Transverse colon (tissue), 4 donors: ENCODE data around the gene PLD3. TPM values are rescaled to one million over a fixed set of nuclear protein-coding genes. Genes with fewer than 3 reads are reported as not detected.

Source experiments
- DNase-seq: peaks from one replicate; pipeline ENCODE4 v3.0.0-alpha.2; 2019
- H3K27ac ChIP-seq, 4 donors: fragments of 200-600 bp; sonication (generic); 2 replicates each; pipeline ENCODE4 v1.5.1; 2016 to 2018; ENCODE audit warnings: inconsistent platforms in 4 of 4
- H3K27me3 ChIP-seq: fragments of 200-600 bp; sonication (generic); 2 replicates; pipeline ENCODE4 v1.5.1; 2017; ENCODE audit warnings: inconsistent platforms
- H3K36me3 ChIP-seq, 4 donors: fragments of 200-600 bp; sonication (generic); 2 replicates each; pipeline ENCODE4 v1.5.1; 2017 to 2019; ENCODE audit warnings: inconsistent platforms in 4 of 4
- H3K4me1 ChIP-seq, 4 donors: fragments of 200-600 bp; sonication (generic); 2 replicates each; pipeline ENCODE4 v1.5.1; 2017 to 2020; ENCODE audit warnings: inconsistent platforms in 4 of 4
- H3K4me3 ChIP-seq, 4 donors: fragments of 200-600 bp; sonication (generic); 1 replicate in 1 of 4; 2 replicates in 3 of 4; pipeline versions ENCODE4 v1.5.1 to v1.6.1; 2017 to 2019; ENCODE audit warnings: inconsistent platforms in 4 of 4
- H3K9me3 ChIP-seq, 2 donors: fragments of 200-600 bp; sonication (generic); 2 replicates each; pipeline ENCODE4 v1.5.1; 2017 to 2019; ENCODE audit warnings: inconsistent platforms in 2 of 2
- CTCF ChIP-seq, 5 experiments: fragments of 200-600 bp in 3 of 5; fragments of 450-650 bp in 2 of 5; sonication (generic) in 3 of 5; IDR thresholded peaks; 1 replicate in 2 of 5; 2 replicates in 3 of 5; pipeline ENCODE4 v1.5.1; 2016 to 2017; ENCODE audit warnings: antibody characterized with exemption in 5 of 5, inconsistent platforms in 3 of 5, mild to moderate bottlenecking in 2 of 5, moderate library complexity in 1 of 5
- EP300 ChIP-seq: sonication (generic); formaldehyde crosslinking; IDR thresholded peaks from one replicate; pipeline ENCODE4 v1.6.1; 2017; ENCODE audit warnings: antibody characterized with exemption, low read depth
- POLR2A ChIP-seq: fragments of 450-650 bp; IDR thresholded peaks from one replicate; pipeline ENCODE4 v1.6.1; 2016; ENCODE audit warnings: antibody characterized with exemption, mild to moderate bottlenecking, moderate library complexity
- POLR2AphosphoS5 ChIP-seq, 3 donors: sonication (generic); formaldehyde crosslinking; IDR thresholded peaks; one replicate each; pipeline ENCODE4 v1.6.1; 2016; ENCODE audit warnings: antibody characterized with exemption in 3 of 3
- WGBS, 2 donors: methylation state at CpG; one replicate each; pipeline ENCODE4 v1.1.5; 2018; ENCODE audit warnings: low coverage in 1 of 2; 5-methylcytosine and 5-hydroxymethylcytosine counted together
- in situ Hi-C, 4 donors: fragments of 200-750 bp; cut with MboI; loops; one replicate each; pipeline versions ENCODE4 v1.15.0 to v1.15.1; 2017; ENCODE audit warnings: low sequenced_read_pairs in 3 of 4, low pct_ligation_motif_present in 1 of 4, low pct_unique_long_range_greater_than_20kb in 1 of 4
- intact Hi-C: fragments of 100-400 bp; cut with DNase I; formaldehyde crosslinking; loops from one replicate; pipeline ENCODE4 v1.15.1; 2023; ENCODE audit warnings: low total_unique reads
- total RNA-seq, 4 donors: library from RNA; depleted of rRNA; stranded (reverse); fragments of >200 nt; gene quantifications; one replicate each; pipeline ENCODE4 v1.1.0, GENCODE V29; 2016

The PLD3 gene
- total RNA-seq, 4 donors from 2014 or later: 91.6 to 322 (median 179) TPM

GRCh38 chr19:40378509-40378908 is 30.0 kb downstream of the PLD3 start:
- in situ Hi-C loops: no loop called here
- no peaks in the 10 kb centered on the region for H3K9me3 ChIP-seq
- H3K27me3 ChIP-seq: no peaks in the 10 kb centered on the region
- no peak overlapping the region for H3K27ac ChIP-seq
- WGBS, 2 donors: 90% methylated on average over 2 of the region's 2 CpGs; no CpG with 5 or more reads in 1 of the 2 donors
- no peak overlapping the region for H3K4me3 ChIP-seq
- no peak for DNase-seq
- intact Hi-C loops: loop anchor here (5.0 kb wide), 1 partner anchor 694 kb away; no protein-coding TSS in a partner anchor
- TF ChIP-seq CTCF (IDR thresholded peaks at IDR 0.05): no peak
- no peak for TF ChIP-seq POLR2A
- no peak for TF ChIP-seq EP300
- no peak for TF ChIP-seq POLR2AphosphoS5 (IDR thresholded peaks at IDR 0.05)
- no peaks in the 10 kb centered on the region for H3K4me1 ChIP-seq
- H3K36me3 ChIP-seq: peaks cover 0 to 8% (median 0%) of the 10 kb centered on the region in 4 donors

DNA sequence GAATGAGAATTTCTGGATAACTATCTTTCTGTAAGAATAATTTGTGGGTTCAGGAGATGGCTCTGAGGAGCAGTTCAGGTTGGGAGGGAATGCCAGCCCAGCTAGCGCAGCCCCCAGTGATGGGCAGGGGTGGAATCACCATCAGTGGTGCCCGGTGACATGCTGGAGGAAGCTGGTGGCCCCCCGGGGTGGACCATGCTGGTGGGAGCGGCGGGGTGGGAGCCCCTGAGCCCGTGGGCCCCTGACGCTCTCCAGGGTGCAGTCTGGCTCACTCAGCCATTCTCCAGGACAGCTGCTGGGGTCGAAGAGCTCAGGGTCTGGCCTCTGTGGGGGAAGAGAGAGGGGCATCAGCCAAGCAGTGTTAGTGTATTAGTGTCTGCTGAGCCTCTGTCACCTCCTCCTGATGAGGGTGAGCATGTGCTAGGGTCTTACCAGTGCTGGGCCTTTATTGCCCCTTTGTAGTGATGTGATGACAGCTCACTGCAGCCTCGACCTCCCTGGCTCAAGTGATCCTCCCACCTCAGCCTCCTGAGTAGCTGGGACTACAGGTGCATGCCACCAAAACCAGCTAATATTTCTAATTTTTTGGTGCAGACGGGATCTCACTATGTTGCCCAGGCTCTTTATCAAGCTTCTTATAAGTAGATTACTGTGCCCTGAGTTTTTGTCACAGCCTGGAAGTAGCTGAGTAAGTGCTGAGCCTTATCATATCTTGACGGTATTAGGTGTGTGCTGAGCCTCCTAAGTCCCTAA is 31.1 kb downstream of the PLD3 start:
- DNase-seq: no peak
- H3K9me3 ChIP-seq: no peaks in the 10 kb centered on the region
- WGBS, 2 donors: 89% methylated on average over 9 of the region's 11 CpGs; no CpG with 5 or more reads in 1 of the 2 donors
- in situ Hi-C loops: no loop called here
- no peaks in the 10 kb centered on the region for H3K4me1 ChIP-seq
- H3K36me3 ChIP-seq: peaks cover 0 to 8% (median 0%) of the 10 kb centered on the region in 4 donors
- H3K27ac ChIP-seq: no peak overlapping the region
- H3K27me3 ChIP-seq: no peaks in the 10 kb centered on the region
- TF ChIP-seq POLR2A (no peak), EP300 (no peak), CTCF (IDR thresholded peaks at IDR 0.05) (no peak), POLR2AphosphoS5 (IDR thresholded peaks at IDR 0.05) (no peak)
- no peak overlapping the region for H3K4me3 ChIP-seq
- intact Hi-C loops: loop anchor here (5.0 kb wide), 1 partner anchor 693 kb away; no protein-coding TSS in a partner anchor

DNA sequence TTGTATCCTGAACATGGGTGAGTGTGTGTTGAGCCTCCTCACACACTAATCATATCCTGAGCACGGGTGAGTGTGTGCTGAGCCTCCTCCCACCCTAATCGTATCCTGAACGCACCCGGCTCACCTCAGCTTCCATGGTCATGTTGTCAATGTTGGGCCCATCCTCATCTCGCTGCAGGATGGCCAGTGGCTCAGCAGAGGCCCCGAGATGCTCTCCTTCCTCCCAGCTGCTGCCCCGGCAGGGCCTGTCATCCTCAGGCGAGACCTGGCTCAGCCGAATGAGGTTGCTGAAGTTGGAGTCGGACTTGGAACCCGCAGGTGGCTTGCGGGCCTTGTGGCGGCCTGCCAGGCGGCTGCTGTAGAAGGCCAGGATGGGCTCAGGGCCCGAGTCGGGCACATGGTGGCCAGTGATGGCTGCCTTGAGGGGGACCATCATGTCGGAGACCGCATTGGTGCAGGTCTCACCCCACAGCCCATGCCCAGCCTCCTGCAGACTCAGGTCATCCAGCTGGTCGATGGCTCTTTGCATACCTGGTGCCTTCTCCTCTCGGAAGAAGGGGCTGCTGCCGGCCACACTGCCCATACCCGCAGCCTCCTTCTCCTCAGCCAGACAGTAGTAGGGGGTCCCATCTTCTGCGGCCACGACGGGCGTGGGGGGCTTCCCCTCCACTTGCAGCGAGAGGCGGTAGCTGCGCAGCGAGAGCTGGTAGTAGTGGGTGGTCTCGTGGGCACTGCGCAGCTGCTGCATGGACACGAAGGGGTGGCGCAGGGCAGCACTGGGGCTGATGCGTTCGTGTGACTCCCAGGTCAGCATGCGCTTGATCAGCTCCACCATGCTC is 31.9 kb downstream of the PLD3 start:
- no peak overlapping the region for H3K27ac ChIP-seq
- no peak for DNase-seq
- intact Hi-C loops: no loop called here
- H3K4me1 ChIP-seq: no peaks in the 10 kb centered on the region
- in situ Hi-C loops: no loop called here
- H3K9me3 ChIP-seq: no peaks in the 10 kb centered on the region
- no peak overlapping the region for H3K4me3 ChIP-seq
- TF ChIP-seq POLR2A (no peak), CTCF (IDR thresholded peaks at IDR 0.05) (no peak), POLR2AphosphoS5 (IDR thresholded peaks at IDR 0.05) (no peak), EP300 (no peak)
- peaks cover 0 to 8% (median 0%) of the 10 kb centered on the region in 4 donors for H3K36me3 ChIP-seq
- WGBS, 2 donors: 92% methylated on average over 19 of the region's 37 CpGs; no CpG with 5 or more reads in 1 of the 2 donors
- no peaks in the 10 kb centered on the region for H3K27me3 ChIP-seq

DNA sequence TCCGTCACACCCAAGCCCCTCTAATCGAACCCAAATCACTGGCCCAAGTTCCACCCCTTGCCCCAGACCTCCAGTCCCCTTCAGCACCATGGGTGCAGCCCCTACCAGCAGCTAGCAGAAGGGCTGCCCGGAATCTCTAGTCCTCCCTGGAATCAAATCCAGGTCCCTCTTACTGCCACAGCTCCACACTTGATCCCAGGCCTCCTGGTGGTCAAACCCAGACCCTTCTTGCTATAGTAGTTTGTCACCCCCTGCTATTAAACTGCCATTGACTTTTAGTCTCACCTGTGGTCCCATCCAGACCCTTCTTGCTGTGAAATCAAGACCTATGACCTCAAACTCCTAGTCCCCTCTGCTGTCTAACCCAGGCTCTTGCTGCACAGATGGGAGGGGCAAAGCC is 32.8 kb downstream of the PLD3 start:
- no peak overlapping the region for H3K27ac ChIP-seq
- no peaks in the 10 kb centered on the region for H3K4me1 ChIP-seq
- no peak overlapping the region for H3K4me3 ChIP-seq
- in situ Hi-C loops (no loop called here), intact Hi-C loops (no loop called here)
- no peaks in the 10 kb centered on the region for H3K9me3 ChIP-seq
- 71 to 90% methylated on average over 2 to 3 of the region's 3 CpGs for WGBS, 2 donors
- H3K27me3 ChIP-seq: no peaks in the 10 kb centered on the region
- DNase-seq: no peak
- no peak for TF ChIP-seq POLR2AphosphoS5 (IDR thresholded peaks at IDR 0.05)
- peaks cover 0 to 8% (median 0%) of the 10 kb centered on the region in 4 donors for H3K36me3 ChIP-seq
